Measurements from ENCODE around the gene CRIM1.

DNA sequence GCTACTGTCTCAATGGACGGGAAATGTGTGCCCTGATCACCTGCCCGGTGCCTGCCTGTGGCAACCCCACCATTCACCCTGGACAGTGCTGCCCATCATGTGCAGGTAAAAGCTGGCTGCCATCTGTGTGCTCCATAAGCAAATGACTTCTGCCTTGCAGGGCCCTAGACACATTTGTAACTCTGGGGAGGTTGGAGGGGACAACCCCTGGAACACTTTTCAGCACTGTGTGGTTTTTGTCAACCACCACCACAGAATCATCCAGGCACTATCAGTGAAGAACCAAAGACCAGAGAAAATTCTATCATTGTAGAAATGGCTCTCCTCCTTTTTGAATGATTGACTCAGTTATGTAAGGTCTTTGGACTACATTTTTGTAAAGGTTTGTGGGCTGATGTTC, 158.1 kb downstream of the CRIM1 start:
- TF ChIP-seq, protein P1, sequence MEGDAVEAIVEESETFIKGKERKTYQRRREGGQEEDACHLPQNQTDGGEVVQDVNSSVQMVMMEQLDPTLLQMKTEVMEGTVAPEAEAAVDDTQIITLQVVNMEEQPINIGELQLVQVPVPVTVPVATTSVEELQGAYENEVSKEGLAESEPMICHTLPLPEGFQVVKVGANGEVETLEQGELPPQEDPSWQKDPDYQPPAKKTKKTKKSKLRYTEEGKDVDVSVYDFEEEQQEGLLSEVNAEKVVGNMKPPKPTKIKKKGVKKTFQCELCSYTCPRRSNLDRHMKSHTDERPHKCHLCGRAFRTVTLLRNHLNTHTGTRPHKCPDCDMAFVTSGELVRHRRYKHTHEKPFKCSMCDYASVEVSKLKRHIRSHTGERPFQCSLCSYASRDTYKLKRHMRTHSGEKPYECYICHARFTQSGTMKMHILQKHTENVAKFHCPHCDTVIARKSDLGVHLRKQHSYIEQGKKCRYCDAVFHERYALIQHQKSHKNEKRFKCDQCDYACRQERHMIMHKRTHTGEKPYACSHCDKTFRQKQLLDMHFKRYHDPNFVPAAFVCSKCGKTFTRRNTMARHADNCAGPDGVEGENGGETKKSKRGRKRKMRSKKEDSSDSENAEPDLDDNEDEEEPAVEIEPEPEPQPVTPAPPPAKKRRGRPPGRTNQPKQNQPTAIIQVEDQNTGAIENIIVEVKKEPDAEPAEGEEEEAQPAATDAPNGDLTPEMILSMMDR (IDR thresholded peaks at IDR 0.05) = no peak
- no peak for TF ChIP-seq EP300 (IDR thresholded peaks at IDR 0.05)
- TF ChIP-seq POLR2AphosphoS5 (IDR thresholded peaks at IDR 0.05) = no peak
- no peak for TF ChIP-seq POLR2A (IDR thresholded peaks at IDR 0.05)
